ENCODE measurements around the gene SUGP1.

DNA sequence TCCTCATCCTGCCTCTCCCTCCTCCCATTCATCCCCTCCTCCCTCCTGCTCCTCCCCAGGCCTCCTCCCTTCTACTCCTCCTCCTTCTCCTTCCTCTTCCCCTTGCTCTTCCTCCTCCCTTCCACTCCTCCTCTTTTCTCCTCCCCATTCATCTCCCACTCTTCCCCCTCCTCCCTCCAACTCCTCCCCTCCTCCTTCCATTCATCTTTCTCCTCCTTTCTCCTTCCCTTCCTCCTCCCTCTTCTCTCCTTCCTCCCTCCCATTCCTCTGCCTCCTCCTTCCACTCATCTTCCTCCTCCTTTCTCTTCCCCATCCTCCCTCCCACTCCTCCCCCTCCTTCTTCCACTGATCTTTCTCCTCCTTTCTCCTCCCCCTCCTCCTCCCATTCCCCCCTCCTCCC lies 80.6 kb downstream of the SUGP1 start:
- TF ChIP-seq, protein P1, sequence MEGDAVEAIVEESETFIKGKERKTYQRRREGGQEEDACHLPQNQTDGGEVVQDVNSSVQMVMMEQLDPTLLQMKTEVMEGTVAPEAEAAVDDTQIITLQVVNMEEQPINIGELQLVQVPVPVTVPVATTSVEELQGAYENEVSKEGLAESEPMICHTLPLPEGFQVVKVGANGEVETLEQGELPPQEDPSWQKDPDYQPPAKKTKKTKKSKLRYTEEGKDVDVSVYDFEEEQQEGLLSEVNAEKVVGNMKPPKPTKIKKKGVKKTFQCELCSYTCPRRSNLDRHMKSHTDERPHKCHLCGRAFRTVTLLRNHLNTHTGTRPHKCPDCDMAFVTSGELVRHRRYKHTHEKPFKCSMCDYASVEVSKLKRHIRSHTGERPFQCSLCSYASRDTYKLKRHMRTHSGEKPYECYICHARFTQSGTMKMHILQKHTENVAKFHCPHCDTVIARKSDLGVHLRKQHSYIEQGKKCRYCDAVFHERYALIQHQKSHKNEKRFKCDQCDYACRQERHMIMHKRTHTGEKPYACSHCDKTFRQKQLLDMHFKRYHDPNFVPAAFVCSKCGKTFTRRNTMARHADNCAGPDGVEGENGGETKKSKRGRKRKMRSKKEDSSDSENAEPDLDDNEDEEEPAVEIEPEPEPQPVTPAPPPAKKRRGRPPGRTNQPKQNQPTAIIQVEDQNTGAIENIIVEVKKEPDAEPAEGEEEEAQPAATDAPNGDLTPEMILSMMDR (IDR thresholded peaks at IDR 0.05 in 4 of 5, conservative IDR thresholded peaks at IDR 0.05 in 1 of 5) = no peak
- TF ChIP-seq POLR2A (IDR thresholded peaks at IDR 0.05) = no peak
